Pancreas (tissue), 10 donors: ENCODE data around the gene GBX2. TPM values are rescaled to one million over a fixed set of nuclear protein-coding genes. Genes with fewer than 3 reads are reported as not detected.
A peak's percentile ranks its signal among the peaks of the same experiment; 100 is the strongest.

Source experiments
- ATAC-seq, 4 donors: fragments of 200-7000 bp; cut with Tn5 transposase; one replicate each; pipeline versions ENCODE4 v1.8.0 to v1.9.1; 2020; ENCODE audit warnings: mild to moderate bottlenecking in 4 of 4, moderate library complexity in 4 of 4
- DNase-seq, 6 donors: peaks; one replicate each; pipeline ENCODE4 v3.0.0-alpha.2; 2020
- FAIRE-seq: peaks from 2 replicates; lab custom pipeline; 2012; peaks lifted over from hg19 to GRCh38; lab: Jason Lieb, UNC
- H3K27ac ChIP-seq, 4 donors: fragments of 200-600 bp; sonication (generic); 1 replicate in 3 of 4; 2 replicates in 1 of 4; pipeline versions ENCODE4 v1.5.0 to v1.8.0; 2020
- H3K27me3 ChIP-seq, 4 donors: fragments of 200-600 bp; one replicate each; pipeline ENCODE4 v1.8.0; 2021
- H3K36me3 ChIP-seq, 3 donors: fragments of 200-600 bp; sonication (generic) in 1 of 3; one replicate each; pipeline versions ENCODE4 v1.5.0 to v1.8.0; 2020 to 2021
- H3K4me1 ChIP-seq, 3 donors: fragments of 200-600 bp; one replicate each; pipeline ENCODE4 v1.8.0; 2021
- H3K4me3 ChIP-seq, 4 donors: fragments of 200-600 bp; sonication (generic) in 2 of 4; one replicate each; pipeline versions ENCODE4 v1.5.0 to v1.8.0; 2020 to 2021
- H3K9me3 ChIP-seq, 4 donors: fragments of 200-600 bp; one replicate each; pipeline ENCODE4 v1.8.0; 2021
- CTCF ChIP-seq, 4 donors: fragments of 200-600 bp; sonication (generic) in 3 of 4; IDR thresholded peaks; one replicate each; pipeline versions ENCODE4 v1.5.0 to v1.8.0; 2021; ENCODE audit warnings: antibody characterized with exemption in 4 of 4
- WGBS, 2 donors: extraction: QIAGEN DNeasy Blood & Tissue Kit; methylation state at CpG; one replicate each; pipeline ENCODE4 v1.1.7; 2013; 5-methylcytosine and 5-hydroxymethylcytosine counted together
- intact Hi-C, 3 donors: fragments of 100-400 bp; cut with DNase I; formaldehyde crosslinking; loops; one replicate each; pipeline versions ENCODE4 v1.11.1 to v1.14.2; 2022
- polyA plus RNA-seq, 2 donors: library from polyadenylated mRNA; stranded (reverse); fragments of 200-250 nt; gene quantifications; one replicate each; pipeline ENCODE4 v1.2.3, GENCODE V29; 2013
- total RNA-seq, 6 donors: library from RNA; stranded (reverse); fragmentation: NEBNext Ultra II Directional in 4 of 6; extraction: Animal tissue kit (Norgen Biotek cat#: 25700) in 4 of 6; gene quantifications; one replicate each; pipeline versions ENCODE4 v1.2.1 to v1.2.4, GENCODE V29; 2021 to 2023
- donor health status: healthy with polysubstance abuse.
- donor health status: DM: no; HTN: no; CAD: no; lungs with moderate emphysema.
- donor health status: DM: no; HTN: no; CAD: no.
- donor health status: control.
- donor health status: control.
- donor health status: Bipolar disorder and iron deficiency.
- donor health status: DM: yes; HTN: yes; CAD: no.
- donor health status: DM: no; HTN: no; CAD: no.
- donor health status: DM: no; HTN: no; CAD: no.
- donor health status: DM: yes; HTN: yes; CAD: no.

Gene GBX2
- total and polyA plus RNA-seq, 8 donors, result not detected

- no peak for TF ChIP-seq CTCF (IDR thresholded peaks at IDR 0.05)
- H3K27ac ChIP-seq, result no peak overlapping the region
- 61 to 68% methylated on average over 12 of the region's 12 CpGs for WGBS, 2 donors
- no peaks in the 10 kb centered on the region for H3K9me3 ChIP-seq
- intact Hi-C loops, result no loop called here
- peaks cover 4 to 14% (median 7%) of the 10 kb centered on the region in 3 donors for H3K4me1 ChIP-seq
- H3K27me3 ChIP-seq, result peaks cover 0 to 26% (median 8%) of the 10 kb centered on the region in 4 donors
- FAIRE-seq (no peak), ATAC-seq (no peak), DNase-seq (no peak)
- no peaks in the 10 kb centered on the region for H3K36me3 ChIP-seq
- H3K4me3 ChIP-seq, result no peak overlapping the region
Observed at GRCh38 chr2:236161531-236161930, 6.7 kb downstream of the GBX2 start.

- H3K4me1 ChIP-seq, result peaks cover 4 to 14% (median 7%) of the 10 kb centered on the region in 3 donors
- H3K27me3 ChIP-seq, result peaks cover 0 to 24% (median 8%) of the 10 kb centered on the region in 4 donors
- DNase-seq (peak in 1 of 6 donors; percentile 50), ATAC-seq (no peak), FAIRE-seq (no peak)
- H3K4me3 ChIP-seq, result no peak overlapping the region
- intact Hi-C loops, result no loop called here
- no peak for TF ChIP-seq CTCF (IDR thresholded peaks at IDR 0.05)
- no peaks in the 10 kb centered on the region for H3K36me3 ChIP-seq
- H3K27ac ChIP-seq, result no peak overlapping the region
- 41 to 47% methylated on average over 15 of the region's 15 CpGs for WGBS, 2 donors
- H3K9me3 ChIP-seq, result no peaks in the 10 kb centered on the region
Observed at GRCh38 chr2:236161082-236161462, 7.1 kb downstream of the GBX2 start.

- Histone ChIP-seq H3K9me3 (no peaks in the 10 kb centered on the region), H3K27ac (no peak overlapping the region), H3K4me3 (no peak overlapping the region), H3K4me1 (peaks cover 4 to 14% (median 7%) of the 10 kb centered on the region in 3 donors), H3K36me3 (no peaks in the 10 kb centered on the region), H3K27me3 (peaks cover 0 to 18% (median 5%) of the 10 kb centered on the region in 4 donors)
- DNase-seq (no peak), ATAC-seq (no peak), FAIRE-seq (no peak)
- TF ChIP-seq CTCF (IDR thresholded peaks at IDR 0.05), result no peak
- 24 to 31% methylated on average over 21 to 22 of the region's 22 CpGs for WGBS, 2 donors
- intact Hi-C loops, result no loop called here
Observed at GRCh38 chr2:236160366-236161081, 7.7 kb downstream of the GBX2 start.

GRCh38 chr2:236159778-236160170, 8.4 kb downstream of the GBX2 start:
- intact Hi-C loops, result no loop called here
- no peak for FAIRE-seq
- H3K4me1 ChIP-seq, result peaks cover 4 to 11% (median 7%) of the 10 kb centered on the region in 3 donors
- no peak for TF ChIP-seq CTCF (IDR thresholded peaks at IDR 0.05)
- H3K27ac ChIP-seq, result no peak overlapping the region
- no peaks in the 10 kb centered on the region for H3K36me3 ChIP-seq
- 9 to 12% methylated on average over 18 to 33 of the region's 33 CpGs for WGBS, 2 donors
- ATAC-seq, result no peak
- H3K4me3 ChIP-seq, result no peak overlapping the region
- H3K9me3 ChIP-seq, result no peaks in the 10 kb centered on the region
- DNase-seq, result peak in 1 of 6 donors; percentile 56
- peaks cover 0 to 11% (median 3%) of the 10 kb centered on the region in 4 donors for H3K27me3 ChIP-seq
